ENCODE data around the gene ABCC2.

DNA sequence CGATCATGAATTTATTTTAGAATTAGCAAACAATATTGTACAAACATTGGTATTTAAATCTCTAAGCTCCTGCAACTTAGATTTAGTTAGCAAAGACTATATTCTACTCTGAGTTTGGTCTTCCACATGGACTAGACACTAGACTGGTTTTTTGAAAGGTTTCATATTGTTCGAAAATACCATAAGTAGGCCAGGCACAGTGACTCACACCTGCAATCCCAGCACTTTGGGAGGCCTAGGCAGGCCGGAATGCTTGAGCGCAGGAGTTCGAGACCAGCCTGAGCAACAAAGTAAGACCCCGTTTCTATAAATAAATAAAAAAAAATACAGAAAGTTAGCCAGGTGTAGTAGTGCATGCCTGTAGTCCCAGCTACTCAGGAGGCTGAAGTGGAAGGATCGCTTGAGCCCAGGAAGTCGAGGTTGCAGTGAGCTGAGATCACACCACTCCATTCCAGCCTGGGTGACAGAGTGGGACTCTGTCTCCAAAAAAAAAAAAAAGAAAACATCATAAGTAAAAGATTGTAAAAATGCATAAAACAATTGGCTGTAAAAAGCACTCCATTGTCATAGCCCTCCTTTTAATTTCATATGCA lies 73.1 kb downstream of the ABCC2 start:
- TF ChIP-seq, protein P1, sequence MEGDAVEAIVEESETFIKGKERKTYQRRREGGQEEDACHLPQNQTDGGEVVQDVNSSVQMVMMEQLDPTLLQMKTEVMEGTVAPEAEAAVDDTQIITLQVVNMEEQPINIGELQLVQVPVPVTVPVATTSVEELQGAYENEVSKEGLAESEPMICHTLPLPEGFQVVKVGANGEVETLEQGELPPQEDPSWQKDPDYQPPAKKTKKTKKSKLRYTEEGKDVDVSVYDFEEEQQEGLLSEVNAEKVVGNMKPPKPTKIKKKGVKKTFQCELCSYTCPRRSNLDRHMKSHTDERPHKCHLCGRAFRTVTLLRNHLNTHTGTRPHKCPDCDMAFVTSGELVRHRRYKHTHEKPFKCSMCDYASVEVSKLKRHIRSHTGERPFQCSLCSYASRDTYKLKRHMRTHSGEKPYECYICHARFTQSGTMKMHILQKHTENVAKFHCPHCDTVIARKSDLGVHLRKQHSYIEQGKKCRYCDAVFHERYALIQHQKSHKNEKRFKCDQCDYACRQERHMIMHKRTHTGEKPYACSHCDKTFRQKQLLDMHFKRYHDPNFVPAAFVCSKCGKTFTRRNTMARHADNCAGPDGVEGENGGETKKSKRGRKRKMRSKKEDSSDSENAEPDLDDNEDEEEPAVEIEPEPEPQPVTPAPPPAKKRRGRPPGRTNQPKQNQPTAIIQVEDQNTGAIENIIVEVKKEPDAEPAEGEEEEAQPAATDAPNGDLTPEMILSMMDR (IDR thresholded peaks at IDR 0.05) = no peak
- no peak for TF ChIP-seq POLR2A (IDR thresholded peaks at IDR 0.05)

All from body of pancreas (tissue), 4 donors.